IMR-90 (cell line): Measurements from ENCODE around the gene HMGA1. TPM values are rescaled to one million over a fixed set of nuclear protein-coding genes. Genes with fewer than 3 reads are reported as not detected.
A peak's percentile ranks its signal among the peaks of the same experiment; 100 is the strongest.

Experiments used
- ATAC-seq: fragments of 200-7000 bp; cut with Tn5 transposase; 2 replicates; pipeline ENCODE4 v1.9.1; 2020; ENCODE audit warnings: low read depth, mild to moderate bottlenecking, moderate library complexity
- BruUV-seq: library from RNA; stranded (reverse); fragments of 400-500 nt; replicated peaks from 2 replicates; lab custom pipeline; 2021; lab: Mats Ljungman, UMichigan
- CTCF ChIA-PET: fragments of 300-600 bp; formaldehyde crosslinking; extraction: SDS; loops from one replicate; lab custom pipeline; 2021; ENCODE audit warnings: antibody characterized with exemption; lab: Yijun Ruan, JAX
- POLR2A ChIA-PET: fragments of 300-600 bp; sonication (Branson Sonifier 250); formaldehyde crosslinking; loops from one replicate; lab custom pipeline; 2022; ENCODE audit warnings: antibody characterized with exemption; ENCODE audit not compliant: unreplicated experiment; lab: Charles Lee
- DNase-seq: peaks from one replicate; pipeline ENCODE4 v3.0.0; 2013
- H2AFZ ChIP-seq: replicated peaks from 2 replicates; pipeline ENCODE3; 2013; ENCODE audit warnings: low read length, mild to moderate bottlenecking; ENCODE audit not compliant: poor library complexity
- H2AK5ac ChIP-seq: 2 replicates; pipeline ENCODE4 v1.6.1; 2013; ENCODE audit warnings: low read depth, low read length, inconsistent platforms
- H2AK9ac ChIP-seq: replicated peaks from 2 replicates; pipeline ENCODE3; 2013; ENCODE audit warnings: mild to moderate bottlenecking, low read depth, low read length, moderate library complexity; ENCODE audit not compliant: poor library complexity
- H2BK120ac ChIP-seq: 2 replicates; pipeline ENCODE4 v1.6.1; 2013; ENCODE audit warnings: low read depth, low read length, inconsistent platforms
- H2BK15ac ChIP-seq: 3 replicates; pipeline ENCODE4 v1.6.1; 2013; ENCODE audit warnings: low read depth, low read length, inconsistent platforms
- H2BK20ac ChIP-seq: 2 replicates; pipeline ENCODE4 v1.6.1; 2013; ENCODE audit warnings: low read depth, mild to moderate bottlenecking, inconsistent platforms, low read length, moderate library complexity
- H2BK5ac ChIP-seq: 2 replicates; pipeline ENCODE4 v1.6.1; 2013; ENCODE audit warnings: mild to moderate bottlenecking, low read depth, low read length, inconsistent platforms; ENCODE audit not compliant: poor library complexity, severe bottlenecking
- H3K14ac ChIP-seq: replicated peaks from 2 replicates; pipeline ENCODE4 v1.6.1; 2013; ENCODE audit warnings: low read depth, low read length, inconsistent platforms
- H3K18ac ChIP-seq: 2 replicates; pipeline ENCODE4 v1.6.1; 2013; ENCODE audit warnings: low read depth, low read length, control low read depth
- H3K23ac ChIP-seq: 2 replicates; pipeline ENCODE4 v1.6.1; 2013; ENCODE audit warnings: low read depth, low read length, inconsistent platforms
- H3K27ac ChIP-seq: 2 replicates; pipeline ENCODE4 v1.5.1; 2013; ENCODE audit warnings: mild to moderate bottlenecking, control low read depth, low read length; ENCODE audit not compliant: insufficient read depth
- H3K27me3 ChIP-seq: 2 replicates; pipeline ENCODE4 v1.6.1; 2013; ENCODE audit warnings: low read length; ENCODE audit not compliant: control insufficient read depth, insufficient read depth
- H3K36me3 ChIP-seq: 2 replicates; pipeline ENCODE4 v1.6.1; 2013; ENCODE audit warnings: low read length, mixed read lengths; ENCODE audit not compliant: control insufficient read depth, insufficient read depth
- H3K4ac ChIP-seq: 2 replicates; pipeline ENCODE4 v1.6.1; 2013; ENCODE audit warnings: low read depth, low read length, inconsistent platforms
- H3K4me1 ChIP-seq: 2 replicates; pipeline ENCODE4 v1.6.1; 2013; ENCODE audit warnings: low read length, mixed read lengths; ENCODE audit not compliant: control insufficient read depth, insufficient read depth
- H3K4me2 ChIP-seq: 2 replicates; pipeline ENCODE4 v1.6.1; 2013; ENCODE audit warnings: low read depth, mild to moderate bottlenecking, control low read depth, low read length, moderate library complexity
- H3K4me3 ChIP-seq: 2 replicates; pipeline ENCODE4 v1.5.1; 2013; ENCODE audit warnings: low read depth, mild to moderate bottlenecking, control low read depth, low read length, moderate library complexity; ENCODE audit not compliant: insufficient read depth
- H3K56ac ChIP-seq: 2 replicates; pipeline ENCODE4 v1.6.1; 2013; ENCODE audit warnings: low read length, inconsistent platforms; ENCODE audit not compliant: insufficient read depth; ENCODE audit errors: extremely low read depth
- H3K79me1 ChIP-seq, 2 experiments: 2 replicates each; pipeline ENCODE4 v1.6.1; 2013; ENCODE audit warnings: low read length in 2 of 2, inconsistent platforms in 1 of 2, low read depth in 1 of 2
- H3K9ac ChIP-seq: 2 replicates; pipeline ENCODE4 v1.6.1; 2013; ENCODE audit warnings: low read depth, low read length, control low read depth
- H3K9me1 ChIP-seq: 2 replicates; pipeline ENCODE4 v1.6.1; 2013; ENCODE audit warnings: low read length, inconsistent platforms; ENCODE audit not compliant: insufficient read depth
- H3K9me3 ChIP-seq: 2 replicates; pipeline ENCODE4 v1.6.1; 2013; ENCODE audit warnings: low read length; ENCODE audit not compliant: control insufficient read depth, insufficient read depth
- H4K20me1 ChIP-seq: 2 replicates; pipeline ENCODE4 v1.6.1; 2013; ENCODE audit warnings: low read length, inconsistent platforms; ENCODE audit not compliant: insufficient read depth
- H4K5ac ChIP-seq: 2 replicates; pipeline ENCODE4 v1.6.1; 2013; ENCODE audit warnings: mild to moderate bottlenecking, low read depth, low read length, control low read depth
- H4K8ac ChIP-seq, 2 experiments: 2 replicates each; pipeline ENCODE4 v1.6.1; 2013; ENCODE audit warnings: low read depth in 2 of 2, low read length in 2 of 2, control low read depth in 1 of 2, inconsistent platforms in 1 of 2
- H4K91ac ChIP-seq: 2 replicates; pipeline ENCODE4 v1.6.1; 2013; ENCODE audit warnings: low read depth, low read length, inconsistent platforms; ENCODE audit not compliant: insufficient read depth
- MXI1 ChIP-seq: IDR thresholded peaks from 2 replicates; pipeline ENCODE4 v1.6.1; 2012; ENCODE audit warnings: low read depth, mild to moderate bottlenecking, low read length, moderate library complexity, borderline replicate concordance
- POLR2A ChIP-seq: IDR thresholded peaks from 2 replicates; pipeline ENCODE4 v1.6.1; 2012; ENCODE audit warnings: mild to moderate bottlenecking, low read depth, low read length
- RAD21 ChIP-seq: IDR thresholded peaks from 2 replicates; pipeline ENCODE4 v1.6.1; 2012; ENCODE audit warnings: low read length, improper control_type of control experiment
- SMC3 ChIP-seq: fragments of 150-350 bp; IDR thresholded peaks from 2 replicates; pipeline ENCODE4 v1.6.1; 2016; ENCODE audit warnings: low read depth, mild to moderate bottlenecking, antibody characterized with exemption, low read length, moderate library complexity
- WGBS, 2 experiments: methylation state at CpG; one replicate each; pipeline versions ENCODE4 v1.1.5 to v1.1.7; 2013; ENCODE audit warnings: missing lambda C conversion rate in 2 of 2; ENCODE audit not compliant: insufficient read length in 1 of 2; ENCODE audit errors: extremely low coverage in 2 of 2; 5-methylcytosine and 5-hydroxymethylcytosine counted together
- dilution Hi-C: fragments of 300-500 bp; cut with HindIII; formaldehyde crosslinking; loops from one replicate; pipeline ENCODE4 v1.14.3; 2018; ENCODE audit warnings: low sequenced_read_pairs; ENCODE audit not compliant: unreplicated experiment
- in situ Hi-C: fragments of 300-500 bp; cut with MboI; formaldehyde crosslinking; loops from 3 replicates; pipeline ENCODE4 v1.14.3; 2019; ENCODE audit warnings: low sequenced_read_pairs, inconsistent platforms, mixed read lengths
- intact Hi-C: fragments of 100-400 bp; cut with micrococcal nuclease; formaldehyde crosslinking; loops from 2 replicates; pipeline ENCODE4 v1.10.0; 2022
- polyA plus RNA-seq, 3 experiments: library from polyadenylated mRNA; depleted of rRNA; stranded (reverse); fragments of >200 nt; gene quantifications; 2 replicates each; pipeline ENCODE4 v1.2.3, GENCODE V29; 2012; ENCODE audit warnings: low replicate concordance in 1 of 3
- total RNA-seq: library from RNA; depleted of rRNA; stranded (reverse); fragments of >200 nt; gene quantifications from 2 replicates; pipeline ENCODE4 v1.2.3, GENCODE V29; 2012
- TF ChIP-seq, protein P1 (sequence below): conservative IDR thresholded peaks from 2 replicates; pipeline ENCODE4 v1.5.1; 2012; ENCODE audit warnings: mild to moderate bottlenecking, low read depth, low read length, improper control_type of control experiment
- TF ChIP-seq, protein P2 (sequence below): fragments of 150-350 bp; IDR thresholded peaks from 2 replicates; pipeline ENCODE4 v1.6.1; 2016; ENCODE audit warnings: low read depth, mild to moderate bottlenecking, low read length, moderate library complexity, borderline replicate concordance

Gene HMGA1
- total and polyA plus RNA-seq, 2 of the 4 experiments (the other 2 are of a cell fraction): 101 to 589 TPM

- TF ChIP-seq SMC3 (peak; percentile 29; the same call in 1 of the 2 replicates), POLR2A (peak; percentile 63), RAD21 (peak; percentile 46), MXI1 (no peak)
- TF ChIP-seq, protein P1, sequence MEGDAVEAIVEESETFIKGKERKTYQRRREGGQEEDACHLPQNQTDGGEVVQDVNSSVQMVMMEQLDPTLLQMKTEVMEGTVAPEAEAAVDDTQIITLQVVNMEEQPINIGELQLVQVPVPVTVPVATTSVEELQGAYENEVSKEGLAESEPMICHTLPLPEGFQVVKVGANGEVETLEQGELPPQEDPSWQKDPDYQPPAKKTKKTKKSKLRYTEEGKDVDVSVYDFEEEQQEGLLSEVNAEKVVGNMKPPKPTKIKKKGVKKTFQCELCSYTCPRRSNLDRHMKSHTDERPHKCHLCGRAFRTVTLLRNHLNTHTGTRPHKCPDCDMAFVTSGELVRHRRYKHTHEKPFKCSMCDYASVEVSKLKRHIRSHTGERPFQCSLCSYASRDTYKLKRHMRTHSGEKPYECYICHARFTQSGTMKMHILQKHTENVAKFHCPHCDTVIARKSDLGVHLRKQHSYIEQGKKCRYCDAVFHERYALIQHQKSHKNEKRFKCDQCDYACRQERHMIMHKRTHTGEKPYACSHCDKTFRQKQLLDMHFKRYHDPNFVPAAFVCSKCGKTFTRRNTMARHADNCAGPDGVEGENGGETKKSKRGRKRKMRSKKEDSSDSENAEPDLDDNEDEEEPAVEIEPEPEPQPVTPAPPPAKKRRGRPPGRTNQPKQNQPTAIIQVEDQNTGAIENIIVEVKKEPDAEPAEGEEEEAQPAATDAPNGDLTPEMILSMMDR: peak; percentile 51
- TF ChIP-seq, protein P2, sequence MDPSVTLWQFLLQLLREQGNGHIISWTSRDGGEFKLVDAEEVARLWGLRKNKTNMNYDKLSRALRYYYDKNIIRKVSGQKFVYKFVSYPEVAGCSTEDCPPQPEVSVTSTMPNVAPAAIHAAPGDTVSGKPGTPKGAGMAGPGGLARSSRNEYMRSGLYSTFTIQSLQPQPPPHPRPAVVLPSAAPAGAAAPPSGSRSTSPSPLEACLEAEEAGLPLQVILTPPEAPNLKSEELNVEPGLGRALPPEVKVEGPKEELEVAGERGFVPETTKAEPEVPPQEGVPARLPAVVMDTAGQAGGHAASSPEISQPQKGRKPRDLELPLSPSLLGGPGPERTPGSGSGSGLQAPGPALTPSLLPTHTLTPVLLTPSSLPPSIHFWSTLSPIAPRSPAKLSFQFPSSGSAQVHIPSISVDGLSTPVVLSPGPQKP: no peak
- no peaks in the 10 kb centered on the region for H3K27me3 ChIP-seq
- peak overlapping the region; percentile 79 for H2AK5ac ChIP-seq
- intact Hi-C loops (no loop called here), in situ Hi-C loops (loop anchor here (5.0 to 10.0 kb wide), 2 partner anchors 161 to 358 kb away; no protein-coding TSS in a partner anchor), dilution Hi-C loops (no loop called here)
- WGBS, 2 experiments: 67% methylated on average over 2 of the region's 8 CpGs; no CpG with 5 or more reads in 1 of the 2 experiments
- DNase-seq: peak; percentile 46
- peak overlapping the region; percentile 49 for H2BK5ac ChIP-seq
- peak overlapping the region; percentile 20; the same call in 1 of the 2 replicates for H4K91ac ChIP-seq
- peak overlapping the region; percentile 28 for H2AFZ ChIP-seq
- H3K27ac ChIP-seq: peak overlapping the region; percentile 15; the same call in 1 of the 2 replicates
- ATAC-seq: no peak
- no peak overlapping the region for H3K9ac ChIP-seq
- peak overlapping the region; percentile 37; the same call in 1 of the 2 replicates for H2BK120ac ChIP-seq
- H4K8ac ChIP-seq: peak overlapping the region in 1 of 2 experiments; percentile 42; a peak in 1 of 4 replicates
- no peak overlapping the region for H3K4me3 ChIP-seq
- no peak overlapping the region for H4K5ac ChIP-seq
- no peak overlapping the region for H3K23ac ChIP-seq
- no peak overlapping the region for H3K4me2 ChIP-seq
- no peak overlapping the region; the same call in 1 of the 2 replicates for H3K14ac ChIP-seq
- H3K36me3 ChIP-seq: peaks cover 18% of the 10 kb centered on the region
- no peak overlapping the region for H3K18ac ChIP-seq
- H3K4ac ChIP-seq: peak overlapping the region; percentile 70
- H3K79me1 ChIP-seq: peaks cover 16 to 58% of the 10 kb centered on the region in 2 experiments; a peak in 3 of 4 replicates
- H3K56ac ChIP-seq: no peak overlapping the region
- peak overlapping the region; percentile 83 for H2AK9ac ChIP-seq
- POLR2A ChIA-PET: no interaction called here
- no TSS peak for BruUV-seq
- peak overlapping the region; percentile 4; the same call in 1 of the 3 replicates for H2BK15ac ChIP-seq
- peaks cover 19% of the 10 kb centered on the region for H3K9me1 ChIP-seq
- peaks cover 14% of the 10 kb centered on the region for H4K20me1 ChIP-seq
- H2BK20ac ChIP-seq: 0 out of 2 replicates have a peak overlapping the region, but pooled peaks have one; percentile 4
- no peaks in the 10 kb centered on the region for H3K9me3 ChIP-seq
- CTCF ChIA-PET: no interaction called here
- peaks cover 29% of the 10 kb centered on the region for H3K4me1 ChIP-seq
Measured at GRCh38 chr6:34246563-34247391, 10.1 kb downstream of the HMGA1 start.
